ENCODE results near the gene PID1. TPM values are rescaled to one million over a fixed set of nuclear protein-coding genes. Genes with fewer than 3 reads are reported as not detected.

Gene PID1
- total RNA-seq, 2 donors from 2014 or later = 33.8 to 42.4 TPM

DNA sequence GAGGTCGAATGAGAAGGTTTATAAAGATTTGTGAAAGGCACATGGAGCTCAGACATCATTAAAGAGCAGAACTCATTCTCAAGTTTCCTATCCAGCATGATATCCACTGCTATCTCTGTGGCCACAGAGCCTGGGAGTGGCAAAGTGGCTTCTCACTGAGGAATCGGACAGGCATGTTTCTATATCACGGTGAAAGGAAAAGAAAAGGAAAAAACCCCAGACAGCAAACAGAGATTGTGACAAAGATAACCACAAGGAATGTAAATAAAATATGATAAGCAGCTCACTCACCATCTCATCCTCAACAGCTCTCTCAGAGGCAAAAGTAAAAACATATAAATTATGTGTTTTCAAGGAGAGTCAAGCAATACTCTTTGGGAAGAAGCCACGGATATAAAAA is 2.5 kb downstream of the PID1 start:
- no peak for DNase-seq (ENCODE audit: low spot score)
- intact Hi-C loops (cut with DNase I) = no loop called here

DNA sequence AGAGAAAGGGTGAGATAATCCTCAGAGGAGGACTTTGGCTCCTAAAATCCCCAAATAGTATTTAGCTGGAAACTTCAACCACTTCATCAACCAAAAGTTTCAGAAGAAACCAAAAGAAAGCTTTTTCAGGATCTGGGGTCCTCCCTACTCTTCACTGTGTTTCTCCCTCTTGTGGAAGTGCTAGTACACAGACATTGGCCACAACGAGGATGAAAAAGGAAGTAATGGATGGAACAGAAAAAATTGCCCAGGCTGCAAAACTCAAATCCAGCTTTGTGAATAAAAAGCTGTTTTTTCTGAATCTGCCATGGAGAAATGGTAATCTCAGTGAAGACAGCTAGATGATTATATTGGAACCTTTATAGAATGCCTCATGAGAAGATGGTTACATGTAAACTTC is 4.0 kb downstream of the PID1 start:
- DNase-seq (ENCODE audit: low spot score) = no peak
- intact Hi-C loops (cut with DNase I) = no loop called here

DNA sequence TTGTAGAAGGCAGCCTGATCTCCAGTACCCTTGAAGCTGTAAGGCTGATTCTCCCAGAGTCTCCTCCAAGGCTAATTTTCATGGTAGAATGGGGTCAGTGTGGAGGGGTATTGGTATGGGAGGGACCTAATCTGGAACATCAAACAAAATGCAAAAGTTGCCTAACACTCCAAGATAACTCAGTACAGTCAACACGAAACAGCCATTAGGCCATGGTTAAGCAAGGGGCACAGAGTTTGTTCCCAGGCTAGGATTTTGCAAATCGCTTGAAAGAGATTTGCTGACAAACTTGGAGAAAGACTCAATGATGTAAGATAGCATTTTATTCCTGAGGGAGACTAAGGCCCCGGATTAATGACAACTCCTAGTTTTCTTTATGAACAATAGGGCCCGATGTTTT is 5.4 kb downstream of the PID1 start:
- DNase-seq (ENCODE audit: low spot score) = no peak
- intact Hi-C loops (cut with DNase I) = no loop called here

DNA sequence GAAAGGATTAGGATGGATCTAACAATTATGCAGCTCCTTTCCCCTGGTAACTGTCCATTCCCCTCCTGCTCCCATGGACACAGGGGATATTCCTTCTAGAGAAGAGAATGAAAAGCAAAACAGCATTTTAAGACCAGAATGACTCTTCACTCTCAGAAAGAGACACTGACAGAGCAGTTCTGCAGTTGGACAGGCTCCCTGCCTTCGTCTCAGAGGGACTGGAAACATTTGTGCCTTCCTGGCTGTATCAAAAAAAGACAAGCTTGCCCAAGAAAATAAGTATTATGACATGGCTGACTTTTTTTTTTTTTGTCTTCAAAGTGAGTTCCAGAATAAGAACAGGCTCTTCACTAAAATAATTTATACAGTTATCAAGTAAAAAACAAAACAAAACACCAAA is 9.5 kb downstream of the PID1 start:
- no peak for DNase-seq (ENCODE audit: low spot score)
- intact Hi-C loops (cut with DNase I) = no loop called here

DNA sequence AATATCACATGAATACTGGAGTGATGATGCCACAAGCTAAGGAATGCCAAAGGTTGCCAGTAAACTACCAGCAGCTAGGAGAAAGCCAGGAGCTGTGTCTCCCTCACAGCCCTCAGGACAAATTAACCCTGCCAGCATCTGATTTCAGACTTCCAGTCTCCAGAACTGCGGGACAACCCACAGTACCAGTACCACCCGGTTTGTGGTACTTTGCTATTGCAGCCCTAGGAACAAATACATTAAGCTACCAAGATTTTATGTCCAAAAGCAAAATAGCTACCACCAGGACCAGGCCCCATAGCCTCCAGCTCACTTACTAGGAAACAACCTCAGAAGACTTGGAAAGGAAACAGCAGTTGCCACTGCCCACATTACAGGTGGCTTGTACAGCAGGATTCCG is 10.0 kb downstream of the PID1 start:
- intact Hi-C loops (cut with DNase I) = no loop called here
- DNase-seq (ENCODE audit: low spot score) = no peak

DNA sequence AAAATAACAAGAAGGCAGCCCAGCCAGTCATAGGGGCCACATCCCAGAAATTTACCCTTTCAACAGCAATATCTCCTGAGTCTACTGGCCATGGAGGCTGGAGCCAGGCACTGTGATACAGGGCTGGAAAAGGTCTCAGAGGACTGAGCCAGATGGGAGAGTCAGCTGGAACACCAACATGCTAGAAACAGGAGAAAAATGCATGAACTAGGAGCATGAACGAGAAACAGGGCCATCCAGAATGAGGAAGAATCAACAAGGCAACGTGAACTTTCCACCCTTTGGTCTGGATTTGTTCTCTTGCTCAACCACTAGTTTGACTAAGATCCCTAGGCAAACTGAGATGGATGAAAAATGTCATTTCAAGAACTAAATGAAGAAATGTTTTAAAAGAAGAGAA is 13.1 kb downstream of the PID1 start:
- peak; percentile 84 for DNase-seq (ENCODE audit: low spot score)
- intact Hi-C loops (cut with DNase I) = no loop called here

DNA sequence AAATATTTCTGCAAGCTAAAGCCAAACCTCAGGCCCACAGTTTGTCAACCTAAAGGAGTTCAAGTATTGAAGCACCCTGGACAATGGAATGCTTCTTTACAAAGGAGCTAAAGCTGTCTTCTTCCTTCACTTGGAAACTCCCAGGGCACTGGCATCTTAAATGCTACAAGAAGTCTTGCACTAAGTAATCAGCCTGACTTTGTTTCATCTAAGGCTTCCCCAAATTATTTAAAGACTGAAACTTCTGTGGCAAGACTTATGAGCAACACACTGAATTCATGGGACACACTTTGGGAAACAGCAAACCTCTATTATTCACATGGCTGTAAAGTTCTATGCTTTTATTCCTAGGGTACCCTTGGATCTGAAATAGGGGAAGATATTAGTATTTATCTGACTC is 14.7 kb downstream of the PID1 start:
- no peak for DNase-seq (ENCODE audit: low spot score)
- intact Hi-C loops (cut with DNase I) = no loop called here

DNA sequence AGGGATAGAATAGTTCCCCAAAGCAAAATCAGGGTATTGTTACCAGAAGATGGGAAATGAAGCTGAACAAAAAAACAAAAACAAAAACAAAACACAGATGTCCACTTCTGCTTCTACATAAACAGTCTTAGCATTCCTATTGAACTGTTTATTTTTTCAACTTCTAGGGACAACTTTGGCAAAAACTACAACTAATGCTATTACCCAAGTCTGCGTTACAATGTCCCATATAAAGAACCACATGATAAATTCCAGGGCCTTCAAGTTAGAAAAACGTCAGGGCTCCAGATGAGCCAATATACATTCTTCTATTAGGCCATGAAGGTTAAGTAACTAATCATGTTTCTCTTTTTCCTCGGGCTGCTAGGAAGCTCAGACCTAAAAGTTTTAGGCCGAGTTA is 16.9 kb downstream of the PID1 start:
- no peak for DNase-seq (ENCODE audit: low spot score)
- intact Hi-C loops (cut with DNase I) = no loop called here

DNA sequence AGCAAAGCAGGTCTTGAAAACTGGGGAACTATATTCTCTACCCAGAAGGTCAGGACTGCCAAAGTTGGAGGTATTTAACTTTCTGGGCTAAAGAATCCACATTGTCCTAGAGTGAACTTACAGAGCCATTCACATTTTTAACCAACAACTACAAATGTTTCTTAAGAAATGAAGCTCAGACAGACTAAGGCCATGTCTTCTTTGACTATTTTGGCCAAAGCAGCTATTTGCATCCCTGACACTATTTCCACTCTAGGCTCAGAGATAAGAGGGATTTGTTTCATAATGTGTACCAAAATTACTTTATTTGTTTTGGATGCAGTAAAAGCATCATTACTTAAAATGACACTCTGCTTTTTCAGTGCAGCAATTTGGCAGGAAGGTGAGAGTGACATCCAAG is 18.1 kb downstream of the PID1 start:
- intact Hi-C loops (cut with DNase I) = no loop called here

DNA sequence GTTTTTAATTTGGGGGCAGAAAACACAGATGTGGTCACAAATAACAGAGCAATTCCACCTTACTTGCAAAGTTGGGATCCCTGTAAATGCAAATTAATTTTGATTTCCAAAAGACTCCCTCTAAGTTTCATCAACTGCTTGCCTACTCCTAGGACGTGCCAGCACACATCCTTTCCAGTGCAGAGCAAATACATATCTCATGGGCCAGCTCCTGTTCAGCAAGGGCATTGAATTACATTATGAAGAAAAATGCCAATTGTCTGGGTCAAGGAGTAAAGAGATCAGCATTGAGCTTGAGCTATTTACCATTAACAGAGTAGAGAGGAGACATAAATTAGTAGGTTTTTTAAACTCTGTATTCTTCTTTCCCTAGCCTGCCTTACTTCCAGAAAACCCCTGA is 18.8 kb downstream of the PID1 start:
- intact Hi-C loops (cut with DNase I) = no loop called here
- DNase-seq (ENCODE audit: low spot score) = no peak

More for the DNA sequence above, 18.1 kb downstream of the PID1 start:
- no peak for DNase-seq (ENCODE audit: low spot score)

DNA sequence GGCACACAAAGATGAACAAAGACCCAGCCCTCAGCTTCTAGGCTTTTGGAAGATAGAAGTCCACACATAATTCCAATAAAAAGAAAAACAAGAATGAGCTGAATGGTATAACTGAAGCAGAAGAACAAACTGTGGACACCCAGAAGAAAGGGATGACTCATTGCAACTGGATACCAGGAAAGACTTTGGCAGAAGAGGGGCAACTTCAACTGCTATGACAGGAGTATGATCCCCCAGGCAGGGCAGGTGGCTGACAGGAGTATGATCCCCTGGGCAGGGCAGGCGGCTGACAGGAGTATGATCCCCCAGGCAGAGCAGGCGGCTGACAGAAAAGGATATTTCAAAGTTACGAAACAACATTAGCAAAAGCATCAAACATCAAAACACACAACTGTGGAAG is 21.6 kb downstream of the PID1 start:
- no peak for DNase-seq (ENCODE audit: low spot score)
- intact Hi-C loops (cut with DNase I) = no loop called here

DNA sequence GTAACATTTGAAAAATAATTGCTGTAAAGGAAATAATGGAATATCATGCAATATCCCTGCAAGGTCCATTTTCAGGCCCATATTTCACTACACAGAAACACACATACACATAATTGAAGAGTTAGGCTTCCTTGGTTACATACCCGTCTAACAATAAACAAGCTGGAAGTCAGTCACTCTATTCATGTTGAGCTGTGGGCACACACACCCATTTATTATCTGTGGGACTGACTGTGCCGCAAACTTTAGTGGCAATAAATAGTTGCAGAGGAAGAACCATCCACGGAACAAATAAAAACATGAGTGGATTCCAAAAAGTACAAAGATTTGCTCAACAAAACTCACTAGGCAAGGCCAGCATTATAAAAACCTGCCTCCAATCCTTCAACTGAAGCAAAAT is 24.8 kb downstream of the PID1 start:
- intact Hi-C loops (cut with DNase I) = no loop called here

DNA sequence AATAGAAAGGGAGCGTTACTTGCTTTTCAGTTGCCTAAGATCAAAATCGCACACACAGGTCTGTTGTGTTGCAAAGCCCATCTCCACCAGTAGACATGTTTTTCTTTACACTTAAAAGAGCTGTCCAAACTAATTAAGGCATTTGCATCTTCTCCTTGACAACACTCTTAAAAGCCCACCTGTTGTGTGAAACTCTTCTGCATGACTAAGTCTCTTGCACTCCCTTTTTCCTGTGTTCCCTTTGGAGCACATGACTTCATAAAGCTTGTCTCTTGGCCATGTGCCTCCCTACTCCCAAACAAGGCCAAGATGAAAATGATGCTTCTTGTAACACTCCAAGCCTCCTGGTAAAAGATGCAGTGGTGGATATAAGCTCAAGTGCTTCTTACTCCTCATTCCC is 26.1 kb downstream of the PID1 start:
- no peak for DNase-seq (ENCODE audit: low spot score)
- intact Hi-C loops (cut with DNase I) = no loop called here

More for the DNA sequence above, 24.8 kb downstream of the PID1 start:
- DNase-seq (ENCODE audit: low spot score) = no peak

DNA sequence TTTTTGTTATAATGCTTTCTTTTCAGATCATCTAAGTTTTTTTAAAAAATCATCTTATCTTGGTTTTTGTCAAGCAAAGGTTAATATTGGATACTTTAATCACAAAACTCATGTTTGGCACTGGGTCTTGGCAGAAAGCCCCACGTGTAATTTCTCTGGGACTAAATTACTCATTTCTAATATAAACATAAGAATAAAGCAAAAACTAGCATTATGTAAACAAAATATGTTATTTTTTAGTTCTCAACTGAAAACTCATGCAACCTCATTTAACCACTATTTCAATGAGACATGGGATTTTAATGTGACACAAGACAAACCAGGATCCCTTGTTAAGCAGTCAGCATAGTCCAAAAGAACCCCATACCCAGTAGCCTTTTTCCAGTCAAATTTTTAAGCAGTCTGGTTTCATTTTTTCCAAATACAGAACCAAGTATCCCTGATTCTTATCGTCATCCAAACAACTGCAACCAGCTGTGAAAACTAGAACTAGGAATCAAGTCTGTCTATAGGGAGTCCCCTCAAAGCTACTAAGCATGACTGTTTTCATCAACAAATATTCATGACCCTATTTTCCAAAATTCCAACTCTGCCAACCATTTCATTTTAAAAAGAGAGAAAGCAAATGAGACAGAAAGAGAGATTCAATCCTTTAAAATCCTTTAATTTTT is 27.1 kb downstream of the PID1 start:
- intact Hi-C loops (cut with DNase I) = no loop called here
- DNase-seq (ENCODE audit: low spot score) = no peak

DNA sequence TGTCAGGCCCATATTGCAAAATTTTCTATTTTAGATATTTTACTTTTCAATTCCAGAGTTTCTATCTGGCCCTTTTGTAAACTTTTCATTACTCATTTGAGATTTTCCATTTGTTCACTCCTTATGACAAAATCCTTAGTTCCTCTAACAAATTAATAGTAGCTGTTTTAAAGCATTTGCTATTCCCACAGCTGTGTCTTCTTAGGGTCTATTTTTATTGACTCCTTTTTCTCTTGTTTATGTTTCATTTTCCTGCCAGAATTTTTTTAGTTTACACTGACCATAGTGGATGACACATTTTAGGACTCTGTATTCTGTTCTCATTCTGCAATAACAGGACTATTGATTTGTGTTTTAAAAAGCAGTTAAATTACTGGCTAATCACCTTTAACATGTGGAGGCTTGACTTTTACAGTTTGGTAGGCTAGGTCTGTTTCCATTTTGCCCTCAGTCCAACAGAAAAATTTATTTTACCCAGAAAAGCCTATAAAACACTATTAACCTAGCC is 30.0 kb downstream of the PID1 start:
- intact Hi-C loops (cut with DNase I) = no loop called here
- DNase-seq (ENCODE audit: low spot score) = no peak

DNA sequence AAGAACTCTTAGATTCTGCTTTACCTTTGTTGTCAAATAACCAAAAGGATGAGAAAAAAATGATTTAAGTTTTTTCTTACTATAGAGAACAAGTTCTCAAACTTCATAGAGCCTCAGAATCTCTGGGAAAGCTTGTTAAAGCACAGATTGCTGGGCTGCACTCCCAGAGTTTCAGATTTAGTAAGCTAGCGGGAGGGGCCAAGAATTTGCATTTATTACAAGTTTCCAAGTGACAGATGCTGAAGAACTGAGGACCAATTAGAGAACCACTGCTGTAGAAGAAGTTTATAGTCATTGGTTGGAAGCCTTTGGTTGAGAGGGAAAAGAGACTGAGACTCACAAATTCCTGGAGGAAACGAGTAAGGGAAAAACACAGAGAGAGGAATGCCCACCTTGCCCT is 32.1 kb downstream of the PID1 start:
- intact Hi-C loops (cut with DNase I) = no loop called here
- DNase-seq (ENCODE audit: low spot score) = no peak

DNA sequence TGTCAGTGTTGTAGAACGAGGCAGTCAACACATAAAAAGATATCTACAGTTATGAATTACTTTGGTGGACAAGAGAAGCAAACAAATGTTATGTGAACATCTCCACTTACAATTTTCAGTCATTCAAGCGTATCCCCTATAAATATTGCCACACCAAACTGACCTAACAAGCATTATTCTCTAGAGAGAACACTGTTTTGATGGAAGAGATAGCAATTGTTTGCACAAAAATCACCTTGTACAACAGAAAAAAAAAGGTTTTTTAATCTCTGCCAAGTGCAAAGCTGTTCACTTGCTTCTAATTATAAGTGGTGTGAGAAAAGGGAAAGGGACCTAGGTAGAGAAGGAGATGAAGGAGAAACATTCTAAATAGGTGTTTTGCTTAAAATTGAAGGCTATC is 33.8 kb downstream of the PID1 start:
- no peak for DNase-seq (ENCODE audit: low spot score)
- intact Hi-C loops (cut with DNase I) = no loop called here

DNA sequence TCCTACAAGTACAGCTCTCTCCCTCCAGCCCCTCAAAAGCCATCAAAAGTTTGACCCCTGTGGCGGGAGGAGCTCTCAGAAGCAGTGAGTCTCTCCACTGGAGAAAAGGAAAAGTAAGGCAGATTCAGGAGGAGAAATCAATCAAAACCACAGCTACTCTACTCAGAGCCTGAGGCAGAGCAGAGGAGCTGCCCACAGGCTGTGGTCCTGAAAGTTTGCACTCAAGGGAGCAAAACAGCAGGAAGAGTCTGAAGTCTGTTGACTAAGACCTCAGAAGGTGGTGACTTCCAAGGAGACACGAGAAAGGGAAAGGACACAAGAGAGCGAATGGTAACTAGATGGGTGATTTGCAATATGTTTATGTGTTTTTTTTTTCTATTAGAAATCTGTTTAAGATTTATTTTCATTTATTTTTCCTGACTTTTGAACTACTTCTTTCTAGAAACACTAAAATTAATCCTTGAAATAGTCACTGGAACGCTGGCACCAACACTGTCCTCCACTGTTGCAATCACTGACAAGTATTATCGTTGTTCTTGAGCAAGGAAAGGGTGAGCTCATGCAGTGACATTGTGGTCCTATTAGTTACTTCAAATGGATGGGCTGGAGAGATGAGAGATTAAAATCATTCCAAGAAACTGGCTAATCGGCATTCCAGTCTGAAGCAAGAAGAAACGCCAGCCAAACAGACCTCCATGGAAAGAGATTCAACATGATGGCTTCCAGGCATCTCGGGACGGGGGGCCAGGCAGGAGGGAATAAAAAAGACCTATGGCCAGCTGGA is 35.8 kb downstream of the PID1 start:
- DNase-seq (ENCODE audit: low spot score) = peak; percentile 81
- intact Hi-C loops (cut with DNase I) = no loop called here

DNA sequence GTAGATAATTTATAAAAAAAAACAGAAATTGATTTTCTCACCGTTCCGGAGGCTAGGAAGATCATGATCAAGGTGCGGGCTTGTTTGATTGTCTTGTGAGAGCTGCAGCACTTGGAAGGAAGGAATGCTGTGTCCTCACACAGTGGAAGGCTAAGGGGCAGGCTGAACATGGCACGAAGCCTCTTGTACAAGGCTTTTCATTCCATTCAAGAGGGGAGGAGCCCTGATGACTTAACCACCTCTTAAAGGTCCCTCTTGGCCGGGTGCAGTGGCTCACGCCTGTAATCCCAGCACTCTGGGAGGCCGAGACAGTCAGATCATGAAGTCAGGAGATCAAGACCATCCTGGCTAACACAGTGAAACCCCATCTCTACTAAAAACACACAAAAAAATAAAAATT is 39.2 kb downstream of the PID1 start:
- intact Hi-C loops (cut with DNase I) = no loop called here

DNA sequence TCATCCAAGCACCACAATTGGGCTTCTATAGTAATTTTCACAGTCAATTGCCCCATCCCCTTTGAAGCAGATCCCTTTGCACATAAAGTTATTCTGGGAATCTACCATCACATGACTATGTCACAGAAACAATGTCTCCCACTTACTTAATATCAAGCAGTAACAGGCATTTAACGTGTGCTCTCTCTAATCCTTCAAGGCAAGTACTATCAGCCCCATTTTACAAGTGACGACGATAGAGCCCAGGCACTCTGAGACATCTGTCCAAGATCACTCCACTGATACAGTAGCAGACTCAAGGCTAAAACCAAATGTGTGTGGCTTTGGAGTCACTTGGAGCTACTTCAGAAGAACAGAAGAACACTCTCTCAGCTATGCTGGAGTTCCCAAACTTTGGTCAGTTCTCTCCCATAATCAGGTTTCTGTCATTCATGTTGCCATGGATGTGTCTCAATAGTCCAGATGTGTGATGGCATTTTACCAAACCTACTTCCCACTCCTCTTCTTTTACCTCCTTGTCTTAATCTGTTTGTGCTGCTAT is 39.7 kb downstream of the PID1 start:
- intact Hi-C loops (cut with DNase I) = no loop called here
- DNase-seq (ENCODE audit: low spot score) = no peak

More for the DNA sequence above, 39.2 kb downstream of the PID1 start:
- no peak for DNase-seq (ENCODE audit: low spot score)

DNA sequence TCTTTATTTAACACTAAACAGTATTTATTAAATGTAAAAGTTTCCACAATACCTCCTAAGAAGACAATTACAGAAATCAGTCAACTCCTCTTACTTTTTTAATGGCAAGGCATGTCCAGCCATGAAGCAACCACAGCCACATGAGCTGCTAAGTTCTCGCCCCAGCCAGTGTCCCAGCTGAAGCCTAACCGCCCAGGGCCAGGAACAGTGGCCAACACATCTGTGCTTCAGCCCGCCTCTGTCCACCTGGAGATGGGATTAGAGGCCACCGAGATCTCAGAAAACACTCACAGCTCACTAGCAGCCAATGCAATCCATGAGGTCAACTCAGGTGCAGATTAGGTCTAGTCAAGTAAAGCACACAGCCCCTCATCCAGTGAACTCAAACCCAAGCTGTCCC is 40.2 kb downstream of the PID1 start:
- intact Hi-C loops (cut with DNase I) = no loop called here
- no peak for DNase-seq (ENCODE audit: low spot score)
